IMR-90 (cell line): ENCODE data around the gene ADAP1. TPM values are rescaled to one million over a fixed set of nuclear protein-coding genes. Genes with fewer than 3 reads are reported as not detected.

Source experiments
- ATAC-seq: fragments of 200-7000 bp; cut with Tn5 transposase; 2 replicates; pipeline ENCODE4 v1.9.1; 2020; ENCODE audit warnings: low read depth, mild to moderate bottlenecking, moderate library complexity
- BruUV-seq: library from RNA; stranded (reverse); fragments of 400-500 nt; replicated peaks from 2 replicates; lab custom pipeline; 2021; lab: Mats Ljungman, UMichigan
- CTCF ChIA-PET: fragments of 300-600 bp; formaldehyde crosslinking; extraction: SDS; loops from one replicate; lab custom pipeline; 2021; ENCODE audit warnings: antibody characterized with exemption; lab: Yijun Ruan, JAX
- POLR2A ChIA-PET: fragments of 300-600 bp; sonication (Branson Sonifier 250); formaldehyde crosslinking; loops from one replicate; lab custom pipeline; 2022; ENCODE audit warnings: antibody characterized with exemption; ENCODE audit not compliant: unreplicated experiment; lab: Charles Lee
- DNase-seq: peaks from one replicate; pipeline ENCODE4 v3.0.0; 2013
- H2AFZ ChIP-seq: replicated peaks from 2 replicates; pipeline ENCODE3; 2013; ENCODE audit warnings: low read length, mild to moderate bottlenecking; ENCODE audit not compliant: poor library complexity
- H2AK5ac ChIP-seq: 2 replicates; pipeline ENCODE4 v1.6.1; 2013; ENCODE audit warnings: low read depth, low read length, inconsistent platforms
- H2AK9ac ChIP-seq: replicated peaks from 2 replicates; pipeline ENCODE3; 2013; ENCODE audit warnings: mild to moderate bottlenecking, low read depth, low read length, moderate library complexity; ENCODE audit not compliant: poor library complexity
- H2BK120ac ChIP-seq: 2 replicates; pipeline ENCODE4 v1.6.1; 2013; ENCODE audit warnings: low read depth, low read length, inconsistent platforms
- H2BK15ac ChIP-seq: 3 replicates; pipeline ENCODE4 v1.6.1; 2013; ENCODE audit warnings: low read depth, low read length, inconsistent platforms
- H2BK20ac ChIP-seq: 2 replicates; pipeline ENCODE4 v1.6.1; 2013; ENCODE audit warnings: low read depth, mild to moderate bottlenecking, inconsistent platforms, low read length, moderate library complexity
- H2BK5ac ChIP-seq: 2 replicates; pipeline ENCODE4 v1.6.1; 2013; ENCODE audit warnings: mild to moderate bottlenecking, low read depth, low read length, inconsistent platforms; ENCODE audit not compliant: poor library complexity, severe bottlenecking
- H3K14ac ChIP-seq: replicated peaks from 2 replicates; pipeline ENCODE4 v1.6.1; 2013; ENCODE audit warnings: low read depth, low read length, inconsistent platforms
- H3K18ac ChIP-seq: 2 replicates; pipeline ENCODE4 v1.6.1; 2013; ENCODE audit warnings: low read depth, low read length, control low read depth
- H3K23ac ChIP-seq: 2 replicates; pipeline ENCODE4 v1.6.1; 2013; ENCODE audit warnings: low read depth, low read length, inconsistent platforms
- H3K27ac ChIP-seq: 2 replicates; pipeline ENCODE4 v1.5.1; 2013; ENCODE audit warnings: mild to moderate bottlenecking, control low read depth, low read length; ENCODE audit not compliant: insufficient read depth
- H3K27me3 ChIP-seq: 2 replicates; pipeline ENCODE4 v1.6.1; 2013; ENCODE audit warnings: low read length; ENCODE audit not compliant: control insufficient read depth, insufficient read depth
- H3K36me3 ChIP-seq: 2 replicates; pipeline ENCODE4 v1.6.1; 2013; ENCODE audit warnings: low read length, mixed read lengths; ENCODE audit not compliant: control insufficient read depth, insufficient read depth
- H3K4ac ChIP-seq: 2 replicates; pipeline ENCODE4 v1.6.1; 2013; ENCODE audit warnings: low read depth, low read length, inconsistent platforms
- H3K4me1 ChIP-seq: 2 replicates; pipeline ENCODE4 v1.6.1; 2013; ENCODE audit warnings: low read length, mixed read lengths; ENCODE audit not compliant: control insufficient read depth, insufficient read depth
- H3K4me2 ChIP-seq: 2 replicates; pipeline ENCODE4 v1.6.1; 2013; ENCODE audit warnings: low read depth, mild to moderate bottlenecking, control low read depth, low read length, moderate library complexity
- H3K4me3 ChIP-seq: 2 replicates; pipeline ENCODE4 v1.5.1; 2013; ENCODE audit warnings: low read depth, mild to moderate bottlenecking, control low read depth, low read length, moderate library complexity; ENCODE audit not compliant: insufficient read depth
- H3K56ac ChIP-seq: 2 replicates; pipeline ENCODE4 v1.6.1; 2013; ENCODE audit warnings: low read length, inconsistent platforms; ENCODE audit not compliant: insufficient read depth; ENCODE audit errors: extremely low read depth
- H3K79me1 ChIP-seq, 2 experiments: 2 replicates each; pipeline ENCODE4 v1.6.1; 2013; ENCODE audit warnings: low read length in 2 of 2, inconsistent platforms in 1 of 2, low read depth in 1 of 2
- H3K9ac ChIP-seq: 2 replicates; pipeline ENCODE4 v1.6.1; 2013; ENCODE audit warnings: low read depth, low read length, control low read depth
- H3K9me1 ChIP-seq: 2 replicates; pipeline ENCODE4 v1.6.1; 2013; ENCODE audit warnings: low read length, inconsistent platforms; ENCODE audit not compliant: insufficient read depth
- H3K9me3 ChIP-seq: 2 replicates; pipeline ENCODE4 v1.6.1; 2013; ENCODE audit warnings: low read length; ENCODE audit not compliant: control insufficient read depth, insufficient read depth
- H4K20me1 ChIP-seq: 2 replicates; pipeline ENCODE4 v1.6.1; 2013; ENCODE audit warnings: low read length, inconsistent platforms; ENCODE audit not compliant: insufficient read depth
- H4K5ac ChIP-seq: 2 replicates; pipeline ENCODE4 v1.6.1; 2013; ENCODE audit warnings: mild to moderate bottlenecking, low read depth, low read length, control low read depth
- H4K8ac ChIP-seq, 2 experiments: 2 replicates each; pipeline ENCODE4 v1.6.1; 2013; ENCODE audit warnings: low read depth in 2 of 2, low read length in 2 of 2, control low read depth in 1 of 2, inconsistent platforms in 1 of 2
- H4K91ac ChIP-seq: 2 replicates; pipeline ENCODE4 v1.6.1; 2013; ENCODE audit warnings: low read depth, low read length, inconsistent platforms; ENCODE audit not compliant: insufficient read depth
- BHLHE40 ChIP-seq: fragments of 150-350 bp; IDR thresholded peaks from 2 replicates; pipeline ENCODE4 v1.6.1; 2016; ENCODE audit warnings: mild to moderate bottlenecking, low read depth, low read length
- CEBPB ChIP-seq: IDR thresholded peaks from 2 replicates; pipeline ENCODE4 v1.6.1; 2012; ENCODE audit warnings: low read depth, low read length, improper control_type of control experiment
- CHD1 ChIP-seq: IDR thresholded peaks from 2 replicates; pipeline ENCODE4 v1.6.1; 2012; ENCODE audit warnings: low read depth, low read length, improper control_type of control experiment
- CTCF ChIP-seq: conservative IDR thresholded peaks from 2 replicates; pipeline ENCODE4 v1.5.1; 2012; ENCODE audit warnings: mild to moderate bottlenecking, low read depth, low read length, improper control_type of control experiment
- ELK1 ChIP-seq: fragments of 150-350 bp; IDR thresholded peaks from 2 replicates; pipeline ENCODE4 v1.6.1; 2016; ENCODE audit warnings: low read depth, mild to moderate bottlenecking, low read length, moderate library complexity, borderline replicate concordance
- MAFK ChIP-seq: IDR thresholded peaks from 2 replicates; pipeline ENCODE4 v1.6.1; 2012; ENCODE audit warnings: low read depth, low read length, improper control_type of control experiment
- MAZ ChIP-seq: IDR thresholded peaks from 2 replicates; pipeline ENCODE4 v1.6.1; 2012; ENCODE audit warnings: low read depth, mild to moderate bottlenecking, low read length, improper control_type of control experiment, moderate library complexity, borderline replicate concordance
- MXI1 ChIP-seq: IDR thresholded peaks from 2 replicates; pipeline ENCODE4 v1.6.1; 2012; ENCODE audit warnings: low read depth, mild to moderate bottlenecking, low read length, moderate library complexity, borderline replicate concordance
- RFX5 ChIP-seq: IDR thresholded peaks from 2 replicates; pipeline ENCODE4 v1.8.0; 2012; ENCODE audit warnings: low read depth, mild to moderate bottlenecking, low read length, moderate library complexity
- USF2 ChIP-seq: fragments of 150-350 bp; IDR thresholded peaks from 2 replicates; pipeline ENCODE4 v1.6.1; 2017; ENCODE audit warnings: mild to moderate bottlenecking, antibody characterized with exemption, low read length, low read depth
- WGBS, 2 experiments: methylation state at CpG; one replicate each; pipeline versions ENCODE4 v1.1.5 to v1.1.7; 2013; ENCODE audit warnings: missing lambda C conversion rate in 2 of 2; ENCODE audit not compliant: insufficient read length in 1 of 2; ENCODE audit errors: extremely low coverage in 2 of 2; 5-methylcytosine and 5-hydroxymethylcytosine counted together
- dilution Hi-C: fragments of 300-500 bp; cut with HindIII; formaldehyde crosslinking; loops from one replicate; pipeline ENCODE4 v1.14.3; 2018; ENCODE audit warnings: low sequenced_read_pairs; ENCODE audit not compliant: unreplicated experiment
- in situ Hi-C: fragments of 300-500 bp; cut with MboI; formaldehyde crosslinking; loops from 3 replicates; pipeline ENCODE4 v1.14.3; 2019; ENCODE audit warnings: low sequenced_read_pairs, inconsistent platforms, mixed read lengths
- intact Hi-C: fragments of 100-400 bp; cut with micrococcal nuclease; formaldehyde crosslinking; loops from 2 replicates; pipeline ENCODE4 v1.10.0; 2022
- polyA plus RNA-seq, 3 experiments: library from polyadenylated mRNA; depleted of rRNA; stranded (reverse); fragments of >200 nt; gene quantifications; 2 replicates each; pipeline ENCODE4 v1.2.3, GENCODE V29; 2012; ENCODE audit warnings: low replicate concordance in 1 of 3
- total RNA-seq: library from RNA; depleted of rRNA; stranded (reverse); fragments of >200 nt; gene quantifications from 2 replicates; pipeline ENCODE4 v1.2.3, GENCODE V29; 2012

ADAP1 gene
- total and polyA plus RNA-seq, 2 of the 4 experiments (the other 2 are of a cell fraction): 1.4 to 2.0 TPM

- no peak for TF ChIP-seq ELK1
Observed at GRCh38 chr7:990933-991728, 36.7 kb upstream of the ADAP1 start (continued).

- H2AK5ac ChIP-seq: no peak overlapping the region
- ATAC-seq (no peak), DNase-seq (no peak)
- ChIA-PET POLR2A (no interaction called here), CTCF (no interaction called here)
- H4K20me1 ChIP-seq: peaks cover 9% of the 10 kb centered on the region; the same call in 1 of the 2 replicates
- H3K79me1 ChIP-seq: no peaks in the 10 kb centered on the region
- H3K23ac ChIP-seq: no peak overlapping the region
- BruUV-seq: no TSS peak
- no peaks in the 10 kb centered on the region for H3K36me3 ChIP-seq
- no peak overlapping the region for H2AFZ ChIP-seq
- no peaks in the 10 kb centered on the region; the same call in 1 of the 2 replicates for H3K4me1 ChIP-seq
- H4K91ac ChIP-seq: no peak overlapping the region
- H3K14ac ChIP-seq: no peak overlapping the region
- no peak overlapping the region for H4K5ac ChIP-seq
- H2BK20ac ChIP-seq: no peak overlapping the region
- H3K27me3 ChIP-seq: no peaks in the 10 kb centered on the region
- no peaks in the 10 kb centered on the region for H3K9me3 ChIP-seq
- intact Hi-C loops (no loop called here), dilution Hi-C loops (no loop called here), in situ Hi-C loops (loop anchor here (5.0 to 10.0 kb wide), 2 partner anchors 72 to 184 kb away; no protein-coding TSS in a partner anchor)
- H3K9me1 ChIP-seq: no peaks in the 10 kb centered on the region
- no peak overlapping the region for H3K4ac ChIP-seq
- H2BK120ac ChIP-seq: no peak overlapping the region
- H2BK15ac ChIP-seq: no peak overlapping the region
- no peak overlapping the region for H3K4me2 ChIP-seq
- no peak overlapping the region for H2AK9ac ChIP-seq
- no peak overlapping the region for H3K27ac ChIP-seq
- H3K18ac ChIP-seq: no peak overlapping the region
- no peak overlapping the region for H4K8ac ChIP-seq
- no peak overlapping the region for H3K56ac ChIP-seq
- H3K4me3 ChIP-seq: no peak overlapping the region
- TF ChIP-seq MAFK (no peak), USF2 (no peak), CTCF (no peak), CHD1 (no peak), CEBPB (no peak), BHLHE40 (no peak), RFX5 (no peak), MAZ (no peak), MXI1 (no peak)
- WGBS, 2 experiments: 60% methylated on average over 10 of the region's 36 CpGs; no CpG with 5 or more reads in 1 of the 2 experiments
- H3K9ac ChIP-seq: no peak overlapping the region
- H2BK5ac ChIP-seq: no peak overlapping the region
Observed at GRCh38 chr7:990352-990932, 36.0 kb upstream of the ADAP1 start.
